Smooth muscle cell (in vitro differentiated cells): ENCODE measurements around the gene OSTF1. TPM values are rescaled to one million over a fixed set of nuclear protein-coding genes. Genes with fewer than 3 reads are reported as not detected.

Source experiments
- DNase-seq: peaks from one replicate; lab custom pipeline; 2025; ENCODE audit not compliant: unreplicated experiment; lab: John Stamatoyannopoulos, UW
- H2AFZ ChIP-seq: fragments of 200-600 bp; sonication (generic); 2 replicates; pipeline ENCODE4 v1.6.0; 2016; ENCODE audit warnings: antibody characterized with exemption, low read depth, mild to moderate bottlenecking
- H3F3A ChIP-seq: fragments of 200-600 bp; sonication (generic); 2 replicates; pipeline ENCODE4 v1.6.0; 2017; ENCODE audit warnings: antibody characterized with exemption, low read depth
- H3K27ac ChIP-seq: fragments of 200-600 bp; sonication (generic); 2 replicates; pipeline ENCODE4 v1.5.1; 2016; ENCODE audit warnings: low read depth, mild to moderate bottlenecking
- H3K27me3 ChIP-seq: fragments of 200-600 bp; sonication (generic); 2 replicates; pipeline ENCODE4 v1.6.1; 2016; ENCODE audit warnings: low read depth, mild to moderate bottlenecking
- H3K36me3 ChIP-seq: fragments of 200-600 bp; sonication (generic); 2 replicates; pipeline ENCODE4 v1.5.1; 2016; ENCODE audit warnings: low read depth
- H3K4me1 ChIP-seq: fragments of 200-600 bp; sonication (generic); 2 replicates; pipeline ENCODE4 v1.5.1; 2016; ENCODE audit warnings: low read depth
- H3K4me2 ChIP-seq: fragments of 200-600 bp; sonication (generic); 2 replicates; pipeline ENCODE4 v1.6.0; 2016; ENCODE audit warnings: mild to moderate bottlenecking
- H3K4me3 ChIP-seq: fragments of 200-600 bp; sonication (generic); 2 replicates; pipeline ENCODE4 v1.5.1; 2016; ENCODE audit warnings: mild to moderate bottlenecking
- H3K79me2 ChIP-seq: fragments of 200-600 bp; sonication (generic); 2 replicates; pipeline ENCODE4 v1.6.0; 2016; ENCODE audit warnings: low read depth, mild to moderate bottlenecking
- H3K9ac ChIP-seq: fragments of 200-600 bp; sonication (generic); 2 replicates; pipeline ENCODE4 v1.6.0; 2016; ENCODE audit warnings: low read depth
- H3K9me3 ChIP-seq: fragments of 200-600 bp; sonication (generic); replicated peaks from 2 replicates; pipeline ENCODE4 v1.5.1; 2016; ENCODE audit warnings: low read depth
- H4K20me1 ChIP-seq: fragments of 200-600 bp; sonication (generic); 2 replicates; pipeline ENCODE4 v1.6.0; 2016; ENCODE audit warnings: low read depth
- WGBS: methylation state at CpG from one replicate; pipeline ENCODE4 v1.1.7; 2016; ENCODE audit warnings: low lambda C conversion rate; 5-methylcytosine and 5-hydroxymethylcytosine counted together
- polyA plus RNA-seq: library from polyadenylated mRNA; unstranded; fragments of >200 nt; fragmentation: Nextera tagmentation; extraction: Ambion mirVana; gene quantifications from 2 replicates; pipeline ENCODE4 v1.2.1, GENCODE V29; 2016
- total RNA-seq: library from RNA; depleted of rRNA; stranded (reverse); fragments of >200 nt; gene quantifications from 2 replicates; pipeline ENCODE4 v1.2.3, GENCODE V29; 2014
- TF ChIP-seq, protein P1 (sequence below): fragments of 200-600 bp; sonication (generic); IDR thresholded peaks from 2 replicates; pipeline ENCODE4 v1.5.1; 2017; ENCODE audit warnings: borderline replicate concordance, mild to moderate bottlenecking, antibody characterized with exemption; ENCODE audit not compliant: insufficient read depth, poor library complexity, severe bottlenecking

OSTF1 gene
- total and polyA plus RNA-seq, 2 experiments from 2014 or later = 40.6 to 44.5 TPM

DNA sequence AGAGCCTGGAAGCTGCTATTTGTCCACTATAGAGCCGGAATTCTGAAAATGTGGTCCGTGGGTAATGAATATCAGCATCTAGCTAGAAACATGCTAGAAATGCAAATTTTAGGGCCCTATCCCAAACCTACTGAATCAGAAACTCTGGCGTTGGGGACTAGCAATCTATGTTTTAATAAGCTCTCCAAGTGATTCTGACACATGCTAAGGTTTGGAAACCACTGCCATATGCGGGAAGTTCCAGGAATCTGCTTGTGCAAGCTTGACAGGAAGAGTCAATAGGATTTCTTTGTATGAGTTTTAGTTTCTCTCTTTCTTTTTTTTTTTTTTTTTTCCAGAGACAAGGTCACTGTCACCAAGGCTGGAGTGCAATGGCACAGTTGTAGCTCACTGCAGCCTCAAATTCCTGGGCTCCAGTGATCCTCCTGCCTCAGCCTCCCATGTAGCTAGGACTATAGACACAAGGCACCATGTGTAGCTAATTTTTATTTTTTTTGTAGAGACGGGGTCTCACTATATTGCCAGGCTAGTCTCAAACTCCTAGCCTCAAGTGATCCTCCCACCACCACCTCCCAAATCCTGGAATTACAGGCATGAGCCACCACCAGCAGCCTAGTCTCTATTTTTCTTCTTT lies 33.8 kb upstream of the OSTF1 start:
- H2AFZ ChIP-seq = no peak overlapping the region
- no peaks in the 10 kb centered on the region for H3K36me3 ChIP-seq
- H3K9me3 ChIP-seq = no peaks in the 10 kb centered on the region
- H3K4me3 ChIP-seq = no peak overlapping the region
- DNase-seq = no peak
- no peaks in the 10 kb centered on the region for H3K27me3 ChIP-seq
- no peaks in the 10 kb centered on the region for H4K20me1 ChIP-seq
- no peak overlapping the region for H3K9ac ChIP-seq
- TF ChIP-seq, protein P1, sequence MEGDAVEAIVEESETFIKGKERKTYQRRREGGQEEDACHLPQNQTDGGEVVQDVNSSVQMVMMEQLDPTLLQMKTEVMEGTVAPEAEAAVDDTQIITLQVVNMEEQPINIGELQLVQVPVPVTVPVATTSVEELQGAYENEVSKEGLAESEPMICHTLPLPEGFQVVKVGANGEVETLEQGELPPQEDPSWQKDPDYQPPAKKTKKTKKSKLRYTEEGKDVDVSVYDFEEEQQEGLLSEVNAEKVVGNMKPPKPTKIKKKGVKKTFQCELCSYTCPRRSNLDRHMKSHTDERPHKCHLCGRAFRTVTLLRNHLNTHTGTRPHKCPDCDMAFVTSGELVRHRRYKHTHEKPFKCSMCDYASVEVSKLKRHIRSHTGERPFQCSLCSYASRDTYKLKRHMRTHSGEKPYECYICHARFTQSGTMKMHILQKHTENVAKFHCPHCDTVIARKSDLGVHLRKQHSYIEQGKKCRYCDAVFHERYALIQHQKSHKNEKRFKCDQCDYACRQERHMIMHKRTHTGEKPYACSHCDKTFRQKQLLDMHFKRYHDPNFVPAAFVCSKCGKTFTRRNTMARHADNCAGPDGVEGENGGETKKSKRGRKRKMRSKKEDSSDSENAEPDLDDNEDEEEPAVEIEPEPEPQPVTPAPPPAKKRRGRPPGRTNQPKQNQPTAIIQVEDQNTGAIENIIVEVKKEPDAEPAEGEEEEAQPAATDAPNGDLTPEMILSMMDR = no peak
- no peaks in the 10 kb centered on the region for H3K79me2 ChIP-seq
- H3F3A ChIP-seq = no peaks in the 10 kb centered on the region
- WGBS = 76% methylated on average over 5 of the region's 5 CpGs
- H3K4me1 ChIP-seq = no peaks in the 10 kb centered on the region
- H3K27ac ChIP-seq = no peak overlapping the region
- H3K4me2 ChIP-seq = no peak overlapping the region

GRCh38 chr9:75061169-75061568 lies 27.1 kb upstream of the OSTF1 start:
- Histone ChIP-seq H3K27me3 (no peaks in the 10 kb centered on the region), H3K36me3 (no peaks in the 10 kb centered on the region), H4K20me1 (no peaks in the 10 kb centered on the region), H3K4me3 (no peak overlapping the region), H3F3A (peaks cover 8% of the 10 kb centered on the region), H3K9ac (no peak overlapping the region), H2AFZ (no peak overlapping the region), H3K27ac (no peak overlapping the region), H3K4me1 (no peaks in the 10 kb centered on the region), H3K79me2 (no peaks in the 10 kb centered on the region), H3K9me3 (no peaks in the 10 kb centered on the region), H3K4me2 (no peak overlapping the region)
- TF ChIP-seq, protein P1 = no peak
- DNase-seq = no peak
- WGBS = 98% methylated on average over 2 of the region's 2 CpGs

- Histone ChIP-seq H2AFZ (no peak overlapping the region), H4K20me1 (no peaks in the 10 kb centered on the region), H3F3A (peaks cover 8% of the 10 kb centered on the region), H3K79me2 (no peaks in the 10 kb centered on the region), H3K9ac (no peak overlapping the region), H3K4me2 (peak overlapping the region; percentile 32), H3K27me3 (no peaks in the 10 kb centered on the region), H3K27ac (no peak overlapping the region), H3K9me3 (no peaks in the 10 kb centered on the region), H3K4me1 (no peaks in the 10 kb centered on the region), H3K36me3 (no peaks in the 10 kb centered on the region), H3K4me3 (no peak overlapping the region)
- DNase-seq = no peak
- TF ChIP-seq, protein P1 = no peak
- WGBS = 85% methylated on average over 1 of the region's 1 CpG
Measured at GRCh38 chr9:75063556-75064305, 24.6 kb upstream of the OSTF1 start.
